Measurements from ENCODE around the gene ABHD10. TPM values are rescaled to one million over a fixed set of nuclear protein-coding genes. Genes with fewer than 3 reads are reported as not detected.
A peak's percentile ranks its signal among the peaks of the same experiment; 100 is the strongest.

The ABHD10 gene
- 41.3 and 82.9 TPM in 2 replicates for total RNA-seq (ENCODE audit: low replicate concordance)

DNA sequence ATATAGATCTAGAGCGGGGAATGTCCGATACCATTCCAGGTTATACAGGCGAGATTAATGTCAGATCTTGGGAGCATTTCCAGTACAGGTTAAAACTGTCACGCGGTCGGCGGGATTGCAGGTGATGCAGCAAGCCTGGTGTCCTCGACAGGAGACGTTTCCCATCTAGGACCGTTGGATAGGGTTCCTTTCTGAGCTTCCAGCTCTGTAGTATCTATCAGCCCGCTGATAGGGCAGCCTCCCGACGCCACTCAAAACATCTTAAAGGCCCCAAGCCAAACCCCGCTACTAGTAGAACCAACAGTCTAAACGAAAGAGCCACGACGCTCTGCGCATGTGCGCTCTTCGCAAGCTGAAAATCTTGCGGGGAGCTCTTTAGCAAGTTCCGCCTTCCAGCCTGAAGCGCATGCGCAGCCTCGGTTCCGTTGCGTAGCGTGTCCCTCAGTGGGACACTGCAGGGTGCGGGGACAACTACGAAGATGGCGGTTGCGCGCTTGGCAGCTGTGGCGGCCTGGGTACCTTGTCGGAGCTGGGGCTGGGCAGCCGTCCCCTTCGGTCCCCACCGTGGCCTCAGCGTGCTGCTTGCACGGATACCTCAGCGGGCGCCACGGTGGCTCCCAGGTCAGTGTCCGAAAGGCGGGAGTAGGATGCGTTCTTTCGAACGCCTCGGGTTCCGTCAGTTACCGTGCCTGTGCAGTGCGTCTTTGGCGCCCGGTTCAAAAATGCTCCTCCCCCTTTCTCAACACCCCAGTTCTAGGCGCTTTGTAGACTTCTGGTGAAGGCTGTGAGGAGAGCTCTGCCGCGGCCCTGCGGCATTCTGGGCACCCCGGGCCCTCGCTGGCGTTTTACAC is at the start of gene ABHD10:
ABHD10 (plus strand) TSS at position 444 of the 851 bp plus-strand sequence; CDS start at position 480, 36 bp downstream.
- H2AFZ ChIP-seq (replicated peaks), result peak within 1 kb of the TSS; percentile 96
- H3K27me3 Mint-ChIP-seq (ENCODE audit: insufficient read depth, low read depth), result no peaks in the 10 kb centered on the region
- H3K36me3 Mint-ChIP-seq, result peaks cover 10% of the 10 kb centered on the region
- TF ChIP-seq EZH2 (IDR thresholded peaks at IDR 0.05), result peak; percentile 36
- TF ChIP-seq CTCF (IDR thresholded peaks at IDR 0.05), result no peak
- H3K4me3 Mint-ChIP-seq, result peak within 1 kb of the TSS; percentile 94
- peak; percentile 97 for DNase-seq (ENCODE audit: low spot score)
- H3K4me2 ChIP-seq, result peak within 1 kb of the TSS; percentile 90
- H3K9me3 ChIP-seq (ENCODE audit: low read depth), result no peaks in the 10 kb centered on the region
- H3K4me1 Mint-ChIP-seq, result peaks cover 27% of the 10 kb centered on the region
- H3K27ac Mint-ChIP-seq, result peak within 1 kb of the TSS; percentile 80
- H3K27me3 ChIP-seq, result peaks cover 5% of the 10 kb centered on the region
- peak within 1 kb of the TSS; percentile 20 for H3K27ac ChIP-seq
- H3K9ac ChIP-seq, result peak within 1 kb of the TSS; percentile 18
- no peaks in the 10 kb centered on the region for H3K36me3 ChIP-seq
- H3K4me1 ChIP-seq, result peaks cover 24% of the 10 kb centered on the region
- peak within 1 kb of the TSS; percentile 79 for H3K4me3 ChIP-seq
- peaks cover 4% of the 10 kb centered on the region for H4K20me1 ChIP-seq (ENCODE audit: low read depth)
- H3K9me3 Mint-ChIP-seq, result no peaks in the 10 kb centered on the region
- H3K79me2 ChIP-seq (ENCODE audit: low read depth), result peaks cover 49% of the 10 kb centered on the region
- H3F3A ChIP-seq (ENCODE audit: low read depth), result peaks cover 14% of the 10 kb centered on the region

DNA sequence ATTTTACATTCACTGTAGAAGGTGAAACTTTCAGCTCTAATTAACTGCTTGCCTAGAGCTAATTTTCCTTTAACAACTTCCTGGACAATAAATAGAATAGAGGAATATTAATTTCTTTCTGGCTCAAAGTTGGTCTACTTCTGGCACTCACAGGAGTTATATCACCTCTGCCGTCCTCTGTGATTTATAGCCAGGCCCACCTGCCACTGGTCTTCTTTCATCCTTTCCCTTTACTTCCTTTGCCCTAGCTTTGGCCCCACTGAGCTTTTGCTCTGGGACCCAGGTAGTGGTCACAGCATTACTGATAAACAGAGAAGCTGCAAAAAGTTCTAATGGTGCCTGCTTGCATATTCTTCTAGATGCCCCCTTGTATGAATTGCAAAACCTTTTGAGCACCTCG is 49.3 kb upstream of the ABHD10 start:
- Histone ChIP-seq H3K79me2 (ENCODE audit: low read depth) (no peaks in the 10 kb centered on the region), H3K36me3 (no peaks in the 10 kb centered on the region), H3K27me3 (no peaks in the 10 kb centered on the region), H3K9ac (no peak overlapping the region), H3K4me2 (no peak overlapping the region), H2AFZ (replicated peaks) (no peak overlapping the region), H3K4me3 (no peak overlapping the region), H3K9me3 (ENCODE audit: low read depth) (no peaks in the 10 kb centered on the region), H3K4me1 (peaks cover 12% of the 10 kb centered on the region), H4K20me1 (ENCODE audit: low read depth) (no peaks in the 10 kb centered on the region), H3K27ac (no peak overlapping the region), H3F3A (ENCODE audit: low read depth) (no peaks in the 10 kb centered on the region)
- DNase-seq (ENCODE audit: low spot score), result no peak
- Mint-ChIP-seq H3K4me1 (peaks cover 19% of the 10 kb centered on the region), H3K4me3 (no peak overlapping the region), H3K27ac (no peak overlapping the region), H3K27me3 (ENCODE audit: insufficient read depth, low read depth) (peaks cover 3% of the 10 kb centered on the region), H3K36me3 (peaks cover 31% of the 10 kb centered on the region), H3K9me3 (peaks cover 7% of the 10 kb centered on the region)
- no peak for TF ChIP-seq CTCF (IDR thresholded peaks at IDR 0.05)
- TF ChIP-seq EZH2 (IDR thresholded peaks at IDR 0.05), result no peak
- no peak for TF ChIP-seq EZH2phosphoT487 (IDR thresholded peaks at IDR 0.05)

GRCh38 chr3:111932946-111933345 is 45.9 kb upstream of the ABHD10 start:
- Histone ChIP-seq H3K4me1 (no peaks in the 10 kb centered on the region), H3K4me2 (no peak overlapping the region), H3F3A (ENCODE audit: low read depth) (no peaks in the 10 kb centered on the region), H3K36me3 (no peaks in the 10 kb centered on the region), H3K79me2 (ENCODE audit: low read depth) (no peaks in the 10 kb centered on the region), H3K9ac (no peak overlapping the region), H3K4me3 (no peak overlapping the region), H2AFZ (replicated peaks) (no peak overlapping the region), H3K27ac (no peak overlapping the region), H3K27me3 (no peaks in the 10 kb centered on the region), H4K20me1 (ENCODE audit: low read depth) (no peaks in the 10 kb centered on the region), H3K9me3 (ENCODE audit: low read depth) (no peaks in the 10 kb centered on the region)
- TF ChIP-seq CTCF (IDR thresholded peaks at IDR 0.05), result no peak
- TF ChIP-seq EZH2phosphoT487 (IDR thresholded peaks at IDR 0.05), result no peak
- no peak for TF ChIP-seq EZH2 (IDR thresholded peaks at IDR 0.05)
- no peak for DNase-seq (ENCODE audit: low spot score)
- Mint-ChIP-seq H3K4me3 (no peak overlapping the region), H3K27me3 (ENCODE audit: insufficient read depth, low read depth) (no peaks in the 10 kb centered on the region), H3K9me3 (peaks cover 8% of the 10 kb centered on the region), H3K27ac (no peak overlapping the region), H3K36me3 (peaks cover 50% of the 10 kb centered on the region), H3K4me1 (peaks cover 3% of the 10 kb centered on the region)
